RWPE2 (cell line): Measurements from ENCODE around the gene FOXRED1.
"Not testable (repeated sequence)": the region's sequence is repeated elsewhere in the genome, so short reads cannot be mapped to it uniquely, and the experiment has no call there.

Experiments used
- ATAC-seq: fragments of 200-7000 bp; cut with Tn5 transposase; 3 replicates; pipeline ENCODE4 v1.9.1; 2021; ENCODE audit warnings: low read depth
- DNase-seq: peaks from one replicate; pipeline ENCODE4 v3.0.0-alpha.2; 2020; ENCODE audit warnings: low spot score
- H3K27ac ChIP-seq: fragments of 450-650 bp; 2 replicates; pipeline ENCODE4 v1.5.1; 2017; ENCODE audit warnings: mild to moderate bottlenecking; ENCODE audit not compliant: poor library complexity, severe bottlenecking
- H3K27me3 ChIP-seq: fragments of 250-450 bp; sonication (Bioruptor Pico); 2 replicates; pipeline ENCODE4 v1.5.1; 2021; ENCODE audit warnings: mild to moderate bottlenecking, moderate library complexity; ENCODE audit not compliant: insufficient read depth, poor library complexity, severe bottlenecking
- H3K36me3 ChIP-seq: fragments of 250-450 bp; sonication (Bioruptor Pico); 2 replicates; pipeline ENCODE4 v1.5.1; 2020; ENCODE audit warnings: low read depth, mild to moderate bottlenecking, moderate library complexity
- H3K4me1 ChIP-seq: fragments of 250-450 bp; sonication (Bioruptor Pico); 2 replicates; pipeline ENCODE4 v1.5.1; 2021; ENCODE audit warnings: mild to moderate bottlenecking, moderate library complexity; ENCODE audit not compliant: insufficient read depth, poor library complexity, severe bottlenecking
- H3K4me3 ChIP-seq: fragments of 250-450 bp; sonication (Bioruptor Pico); 2 replicates; pipeline ENCODE4 v1.5.1; 2021; ENCODE audit warnings: mild to moderate bottlenecking, moderate library complexity; ENCODE audit not compliant: severe bottlenecking
- H3K9me3 ChIP-seq: fragments of 250-450 bp; sonication (Bioruptor Pico); 2 replicates; pipeline ENCODE4 v1.5.1; 2021; ENCODE audit warnings: mild to moderate bottlenecking, moderate library complexity; ENCODE audit not compliant: severe bottlenecking
- CTCF ChIP-seq: fragments of 450-650 bp; IDR thresholded peaks from one replicate; pipeline ENCODE4 v1.5.1; 2017; ENCODE audit warnings: mild to moderate bottlenecking, moderate library complexity; ENCODE audit not compliant: poor library complexity, severe bottlenecking

The FOXRED1 gene

GRCh38 chr11:126233391-126233790 lies 35.6 kb upstream of the FOXRED1 start:
- DNase-seq (no peak), ATAC-seq (no peak)
- H3K9me3 ChIP-seq = no peaks in the 10 kb centered on the region
- H3K4me3 ChIP-seq = no peak overlapping the region
- H3K36me3 ChIP-seq = peaks cover 19% of the 10 kb centered on the region; the same call in 1 of the 2 replicates
- H3K27ac ChIP-seq = no peak overlapping the region
- no peak for TF ChIP-seq CTCF
- no peaks in the 10 kb centered on the region for H3K4me1 ChIP-seq
- H3K27me3 ChIP-seq = no peaks in the 10 kb centered on the region

GRCh38 chr11:126246636-126247035 lies 22.3 kb upstream of the FOXRED1 start:
- ATAC-seq = no peak
- no peak for TF ChIP-seq CTCF
- Histone ChIP-seq H3K4me1 (no peaks in the 10 kb centered on the region), H3K4me3 (no peak overlapping the region), H3K36me3 (peaks cover 10% of the 10 kb centered on the region), H3K9me3 (no peaks in the 10 kb centered on the region), H3K27ac (no peak overlapping the region), H3K27me3 (no peaks in the 10 kb centered on the region)
- DNase-seq = no peak

- no peak overlapping the region for H3K27ac ChIP-seq
- H3K4me3 ChIP-seq = no peak overlapping the region
- H3K4me1 ChIP-seq = no peaks in the 10 kb centered on the region
- no peak for ATAC-seq
- H3K27me3 ChIP-seq = no peaks in the 10 kb centered on the region
- H3K36me3 ChIP-seq = peaks cover 34% of the 10 kb centered on the region
- no peak for DNase-seq
- H3K9me3 ChIP-seq = no peaks in the 10 kb centered on the region
- no peak for TF ChIP-seq CTCF
These were observed 15.7 kb upstream of the FOXRED1 start for GRCh38 chr11:126253265-126253664.

- H3K36me3 ChIP-seq = peaks cover 39% of the 10 kb centered on the region
- ATAC-seq (no peak), DNase-seq (no peak)
- H3K4me3 ChIP-seq = no peak overlapping the region
- H3K9me3 ChIP-seq = no peaks in the 10 kb centered on the region
- no peak overlapping the region for H3K27ac ChIP-seq
- no peaks in the 10 kb centered on the region for H3K27me3 ChIP-seq
- no peaks in the 10 kb centered on the region for H3K4me1 ChIP-seq
- TF ChIP-seq CTCF = no peak
These were observed 14.1 kb upstream of the FOXRED1 start for GRCh38 chr11:126254819-126255218.

- not testable (repeated sequence) for H3K9me3 ChIP-seq, DNase-seq, ATAC-seq, H3K4me1 ChIP-seq, H3K27me3 ChIP-seq, H3K27ac ChIP-seq, H3K4me3 ChIP-seq
- peaks cover 43% of the 10 kb centered on the region for H3K36me3 ChIP-seq
These were observed 13.4 kb upstream of the FOXRED1 start for GRCh38 chr11:126255507-126255906.
